ENCODE data around the gene RASAL1. TPM values are rescaled to one million over a fixed set of nuclear protein-coding genes. Genes with fewer than 3 reads are reported as not detected.

Gene RASAL1
- total RNA-seq, 1 experiment from 2014 or later, result 0.32 TPM

DNA sequence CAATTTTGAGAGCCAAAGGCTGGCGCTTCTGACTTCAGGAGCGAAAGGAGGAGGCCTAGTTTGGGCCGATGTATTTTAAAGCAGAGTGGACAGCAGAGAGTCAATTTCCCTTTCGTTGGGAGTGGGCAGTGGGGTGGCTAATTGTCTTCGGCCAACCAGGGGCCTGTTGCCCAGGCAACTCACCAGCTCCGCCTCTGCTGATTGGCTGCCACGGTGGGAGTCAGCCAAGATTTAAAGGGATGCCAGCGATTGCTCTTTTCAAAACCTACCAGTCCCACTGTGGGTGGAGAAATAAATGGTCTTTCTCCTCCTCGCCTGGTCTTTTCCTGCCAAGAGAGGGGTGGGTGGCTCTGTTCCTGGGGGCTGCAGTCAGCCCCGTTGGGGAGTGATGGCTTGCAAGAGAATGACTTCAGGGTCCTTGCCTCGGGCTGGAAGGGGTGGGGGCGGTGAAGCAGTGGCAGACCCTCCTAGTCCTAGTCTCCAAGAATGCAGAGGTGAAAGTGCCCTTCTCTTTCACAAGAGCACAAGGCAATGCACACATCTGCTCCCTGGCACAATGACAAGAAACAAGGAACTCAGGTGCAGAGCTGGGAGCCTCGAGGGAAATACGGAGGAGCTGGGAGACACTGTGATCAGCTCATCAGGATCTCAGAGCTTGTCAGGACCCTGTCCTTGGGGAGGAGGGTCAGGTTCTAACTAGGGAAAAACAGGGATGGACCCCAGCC is 37.7 kb downstream of the RASAL1 start:
- H3K36me3 ChIP-seq (ENCODE audit: insufficient read depth, low read length, poor library complexity, severe bottlenecking), result no peaks in the 10 kb centered on the region
- no peak overlapping the region for H3K4me3 ChIP-seq (ENCODE audit: low read depth, low read length, poor library complexity, severe bottlenecking)
- peaks cover 13% of the 10 kb centered on the region for H3K4me1 ChIP-seq (ENCODE audit: insufficient read depth, low read length, poor library complexity, severe bottlenecking)
- H3K9me3 ChIP-seq (ENCODE audit: low read depth, low read length, poor library complexity, severe bottlenecking), result no peaks in the 10 kb centered on the region
- CTCF ChIA-PET, result no interaction called here
- no peak for DNase-seq (ENCODE audit: low spot score)
- intact Hi-C loops (cut with micrococcal nuclease; ENCODE audit: unreplicated experiment), result loop anchor here (5.0 kb wide), 1 partner anchor 46 kb away; no protein-coding TSS in a partner anchor
- no TSS peak for BruUV-seq (replicated peaks)
- TF ChIP-seq, protein P1, sequence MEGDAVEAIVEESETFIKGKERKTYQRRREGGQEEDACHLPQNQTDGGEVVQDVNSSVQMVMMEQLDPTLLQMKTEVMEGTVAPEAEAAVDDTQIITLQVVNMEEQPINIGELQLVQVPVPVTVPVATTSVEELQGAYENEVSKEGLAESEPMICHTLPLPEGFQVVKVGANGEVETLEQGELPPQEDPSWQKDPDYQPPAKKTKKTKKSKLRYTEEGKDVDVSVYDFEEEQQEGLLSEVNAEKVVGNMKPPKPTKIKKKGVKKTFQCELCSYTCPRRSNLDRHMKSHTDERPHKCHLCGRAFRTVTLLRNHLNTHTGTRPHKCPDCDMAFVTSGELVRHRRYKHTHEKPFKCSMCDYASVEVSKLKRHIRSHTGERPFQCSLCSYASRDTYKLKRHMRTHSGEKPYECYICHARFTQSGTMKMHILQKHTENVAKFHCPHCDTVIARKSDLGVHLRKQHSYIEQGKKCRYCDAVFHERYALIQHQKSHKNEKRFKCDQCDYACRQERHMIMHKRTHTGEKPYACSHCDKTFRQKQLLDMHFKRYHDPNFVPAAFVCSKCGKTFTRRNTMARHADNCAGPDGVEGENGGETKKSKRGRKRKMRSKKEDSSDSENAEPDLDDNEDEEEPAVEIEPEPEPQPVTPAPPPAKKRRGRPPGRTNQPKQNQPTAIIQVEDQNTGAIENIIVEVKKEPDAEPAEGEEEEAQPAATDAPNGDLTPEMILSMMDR (conservative IDR thresholded peaks at IDR 0.05; ENCODE audit: low read depth, low read length), result no peak
- TF ChIP-seq EZH2 (IDR thresholded peaks at IDR 0.05; ENCODE audit: borderline replicate concordance, low read depth, low read length, poor library complexity, severe bottlenecking), result no peak
- H3K27ac ChIP-seq (ENCODE audit: low read depth, low read length, poor library complexity, severe bottlenecking), result no peak overlapping the region
- no peaks in the 10 kb centered on the region for H3K27me3 ChIP-seq (replicated peaks; ENCODE audit: insufficient read depth, low read depth, low read length, poor library complexity)
- POLR2A ChIA-PET (ENCODE audit: low non-redundant PET), result no interaction called here

DNA sequence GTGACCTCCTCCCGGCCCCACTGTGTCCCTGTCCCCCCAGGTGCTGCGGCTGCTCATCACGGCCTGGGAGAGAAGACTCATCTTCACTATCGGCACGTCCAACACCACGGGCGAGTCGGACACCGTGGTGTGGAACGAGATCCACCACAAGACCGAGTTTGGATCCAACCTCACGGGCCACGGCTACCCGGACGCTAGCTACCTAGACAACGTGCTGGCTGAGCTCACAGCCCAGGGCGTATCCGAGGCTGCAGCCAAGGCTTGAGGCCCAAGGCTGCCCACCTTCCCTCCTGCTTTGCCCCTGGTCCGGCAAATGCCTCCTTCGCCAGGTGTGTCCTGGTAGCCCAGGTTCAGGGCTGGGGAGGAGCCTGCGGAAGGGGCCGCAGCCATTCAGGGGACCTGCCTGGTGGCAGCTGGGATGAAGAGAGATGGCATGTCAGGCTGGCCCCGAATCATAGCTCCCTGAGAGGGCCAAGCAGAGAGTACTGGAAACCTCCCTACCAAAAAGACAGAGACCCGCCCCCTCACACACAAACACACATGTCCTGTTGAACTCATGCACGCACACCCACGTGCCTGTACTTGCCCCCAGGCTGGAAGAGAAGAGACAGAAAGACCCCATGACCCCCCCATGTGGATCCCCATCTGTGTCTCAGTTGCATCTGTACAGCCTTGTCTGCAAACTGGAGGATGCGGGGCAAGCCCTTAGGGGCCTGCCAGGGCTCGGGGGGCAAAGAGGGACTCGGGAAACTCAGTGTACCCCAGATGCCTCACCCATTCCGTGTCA is 38.7 kb downstream of the RASAL1 start:
- ChIA-PET POLR2A (ENCODE audit: low non-redundant PET) (no interaction called here), CTCF (interaction anchor here (0.6 kb wide), 1 partner anchor 50 kb away, joined by 4 read pairs; no protein-coding TSS in a partner anchor)
- TF ChIP-seq EZH2 (IDR thresholded peaks at IDR 0.05; ENCODE audit: borderline replicate concordance, low read depth, low read length, poor library complexity, severe bottlenecking), result no peak
- TF ChIP-seq, protein P1 (conservative IDR thresholded peaks at IDR 0.05; ENCODE audit: low read depth, low read length), result no peak
- Histone ChIP-seq H3K36me3 (ENCODE audit: insufficient read depth, low read length, poor library complexity, severe bottlenecking) (no peaks in the 10 kb centered on the region), H3K9me3 (ENCODE audit: low read depth, low read length, poor library complexity, severe bottlenecking) (no peaks in the 10 kb centered on the region), H3K4me3 (ENCODE audit: low read depth, low read length, poor library complexity, severe bottlenecking) (no peak overlapping the region), H3K4me1 (ENCODE audit: insufficient read depth, low read length, poor library complexity, severe bottlenecking) (peaks cover 13% of the 10 kb centered on the region), H3K27me3 (replicated peaks; ENCODE audit: insufficient read depth, low read depth, low read length, poor library complexity) (no peaks in the 10 kb centered on the region), H3K27ac (ENCODE audit: low read depth, low read length, poor library complexity, severe bottlenecking) (no peak overlapping the region)
- DNase-seq (ENCODE audit: low spot score), result no peak
- intact Hi-C loops (cut with micrococcal nuclease; ENCODE audit: unreplicated experiment), result loop anchor here (5.0 kb wide), 1 partner anchor 45 kb away; no protein-coding TSS in a partner anchor
- BruUV-seq (replicated peaks), result no TSS peak

DNA sequence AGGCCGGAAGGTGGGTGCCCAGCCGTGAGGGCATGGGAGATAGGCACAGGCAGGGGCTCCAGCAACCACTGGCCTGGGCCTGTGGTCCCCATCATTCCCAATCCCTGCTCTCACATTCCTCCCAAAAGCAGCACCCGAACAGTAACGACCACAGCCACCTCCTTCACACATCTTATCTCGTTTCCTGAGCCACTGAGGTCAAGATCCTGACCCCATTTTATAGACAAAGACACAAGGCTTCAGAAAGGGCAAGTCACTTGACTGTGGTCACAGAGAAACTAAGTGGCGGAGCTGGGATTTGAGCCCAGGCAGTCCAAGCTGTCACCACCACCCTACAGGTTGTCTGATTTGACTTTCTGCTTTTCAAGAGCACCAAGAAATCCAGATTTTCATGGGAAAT is 40.2 kb downstream of the RASAL1 start:
- H3K27ac ChIP-seq (ENCODE audit: low read depth, low read length, poor library complexity, severe bottlenecking), result no peak overlapping the region
- ChIA-PET POLR2A (ENCODE audit: low non-redundant PET) (no interaction called here), CTCF (no interaction called here)
- no peak overlapping the region for H3K4me3 ChIP-seq (ENCODE audit: low read depth, low read length, poor library complexity, severe bottlenecking)
- H3K9me3 ChIP-seq (ENCODE audit: low read depth, low read length, poor library complexity, severe bottlenecking), result no peaks in the 10 kb centered on the region
- peaks cover 13% of the 10 kb centered on the region for H3K4me1 ChIP-seq (ENCODE audit: insufficient read depth, low read length, poor library complexity, severe bottlenecking)
- no peak for DNase-seq (ENCODE audit: low spot score)
- intact Hi-C loops (cut with micrococcal nuclease; ENCODE audit: unreplicated experiment), result loop anchor here (5.0 kb wide), 1 partner anchor 43 kb away; no protein-coding TSS in a partner anchor
- BruUV-seq (replicated peaks), result no TSS peak
- H3K36me3 ChIP-seq (ENCODE audit: insufficient read depth, low read length, poor library complexity, severe bottlenecking), result no peaks in the 10 kb centered on the region
- TF ChIP-seq, protein P1 (conservative IDR thresholded peaks at IDR 0.05; ENCODE audit: low read depth, low read length), result no peak
- no peak for TF ChIP-seq EZH2 (IDR thresholded peaks at IDR 0.05; ENCODE audit: borderline replicate concordance, low read depth, low read length, poor library complexity, severe bottlenecking)
- no peaks in the 10 kb centered on the region for H3K27me3 ChIP-seq (replicated peaks; ENCODE audit: insufficient read depth, low read depth, low read length, poor library complexity)

All from A673 (cell line).